ENCODE measurements around the gene CLCN7. TPM values are rescaled to one million over a fixed set of nuclear protein-coding genes. Genes with fewer than 3 reads are reported as not detected.

The CLCN7 gene
- total and polyA plus RNA-seq, 9 of the 15 experiments (the other 6 are each of a cell fraction or from before 2014, with no cell fraction given): 0.06 to 126 (median 18.7) TPM

DNA sequence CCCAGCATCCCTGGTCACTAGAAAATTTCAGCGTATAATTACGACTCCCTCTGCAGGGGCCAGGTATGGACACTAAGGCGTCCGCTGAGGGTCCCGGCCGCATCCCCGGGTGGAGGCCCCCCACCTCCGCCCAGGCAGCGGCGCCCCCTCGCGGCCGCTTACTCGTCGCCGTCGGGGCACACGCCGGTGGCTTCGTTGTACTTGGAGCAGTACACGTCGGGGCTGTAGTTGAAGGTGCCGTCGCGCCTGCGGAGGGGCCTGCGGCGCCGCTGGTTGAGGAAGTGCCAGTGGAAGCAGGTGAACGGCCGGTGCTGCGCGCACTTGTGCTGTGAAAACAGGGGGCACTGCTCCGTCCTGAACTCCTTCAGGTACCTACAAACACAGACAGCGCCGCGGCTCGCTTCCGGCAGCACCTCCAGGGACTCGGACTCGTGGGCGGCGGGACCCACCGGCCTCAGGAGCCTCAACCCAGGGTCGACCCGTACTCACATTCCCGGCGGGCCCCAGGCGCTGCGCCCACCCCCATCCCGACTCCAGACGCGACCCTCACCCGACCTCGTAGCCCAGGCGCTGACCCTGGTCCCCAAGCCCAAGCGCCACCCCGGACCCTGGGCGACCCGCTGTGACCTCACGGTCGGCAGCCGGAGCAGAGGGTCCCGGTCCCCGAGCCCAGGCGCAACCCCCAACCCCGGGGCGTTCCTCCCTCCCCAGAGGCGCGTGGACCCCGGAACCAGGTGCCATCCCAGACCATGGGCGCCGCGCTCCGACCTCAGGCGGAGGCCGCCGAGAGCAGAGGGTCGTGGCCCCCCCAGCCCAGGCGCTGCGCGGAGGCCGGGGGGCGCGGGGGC, 60.9 kb downstream of the CLCN7 start (continued):
- TF ChIP-seq, protein P1, sequence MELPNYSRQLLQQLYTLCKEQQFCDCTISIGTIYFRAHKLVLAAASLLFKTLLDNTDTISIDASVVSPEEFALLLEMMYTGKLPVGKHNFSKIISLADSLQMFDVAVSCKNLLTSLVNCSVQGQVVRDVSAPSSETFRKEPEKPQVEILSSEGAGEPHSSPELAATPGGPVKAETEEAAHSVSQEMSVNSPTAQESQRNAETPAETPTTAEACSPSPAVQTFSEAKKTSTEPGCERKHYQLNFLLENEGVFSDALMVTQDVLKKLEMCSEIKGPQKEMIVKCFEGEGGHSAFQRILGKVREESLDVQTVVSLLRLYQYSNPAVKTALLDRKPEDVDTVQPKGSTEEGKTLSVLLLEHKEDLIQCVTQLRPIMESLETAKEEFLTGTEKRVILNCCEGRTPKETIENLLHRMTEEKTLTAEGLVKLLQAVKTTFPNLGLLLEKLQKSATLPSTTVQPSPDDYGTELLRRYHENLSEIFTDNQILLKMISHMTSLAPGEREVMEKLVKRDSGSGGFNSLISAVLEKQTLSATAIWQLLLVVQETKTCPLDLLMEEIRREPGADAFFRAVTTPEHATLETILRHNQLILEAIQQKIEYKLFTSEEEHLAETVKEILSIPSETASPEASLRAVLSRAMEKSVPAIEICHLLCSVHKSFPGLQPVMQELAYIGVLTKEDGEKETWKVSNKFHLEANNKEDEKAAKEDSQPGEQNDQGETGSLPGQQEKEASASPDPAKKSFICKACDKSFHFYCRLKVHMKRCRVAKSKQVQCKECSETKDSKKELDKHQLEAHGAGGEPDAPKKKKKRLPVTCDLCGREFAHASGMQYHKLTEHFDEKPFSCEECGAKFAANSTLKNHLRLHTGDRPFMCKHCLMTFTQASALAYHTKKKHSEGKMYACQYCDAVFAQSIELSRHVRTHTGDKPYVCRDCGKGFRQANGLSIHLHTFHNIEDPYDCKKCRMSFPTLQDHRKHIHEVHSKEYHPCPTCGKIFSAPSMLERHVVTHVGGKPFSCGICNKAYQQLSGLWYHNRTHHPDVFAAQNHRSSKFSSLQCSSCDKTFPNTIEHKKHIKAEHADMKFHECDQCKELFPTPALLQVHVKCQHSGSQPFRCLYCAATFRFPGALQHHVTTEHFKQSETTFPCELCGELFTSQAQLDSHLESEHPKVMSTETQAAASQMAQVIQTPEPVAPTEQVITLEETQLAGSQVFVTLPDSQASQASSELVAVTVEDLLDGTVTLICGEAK (IDR thresholded peaks at IDR 0.05): peak; percentile 41; the same call in 1 of the 2 replicates
- TF ChIP-seq, protein P1 (CRISPR knock-in tag; IDR thresholded peaks at IDR 0.05): no peak
- TF ChIP-seq PTTG1 (tag; IDR thresholded peaks at IDR 0.05; ENCODE audit: low read depth) (no peak), DLX4 (CRISPR knock-in tag; IDR thresholded peaks at IDR 0.05) (no peak), HMBOX1 (IDR thresholded peaks at IDR 0.05) (no peak), IRF2 (CRISPR knock-in tag; IDR thresholded peaks at IDR 0.05) (no peak), BRD4 (IDR thresholded peaks at IDR 0.05) (no peak), SIN3B (IDR thresholded peaks at IDR 0.05; ENCODE audit: low read depth) (peak; percentile 41; the same call in 1 of the 2 replicates), ZNF41 (CRISPR knock-in tag; conservative IDR thresholded peaks at IDR 0.05) (no peak), CBX1 (IDR thresholded peaks at IDR 0.05; ENCODE audit: low read depth) (peak; percentile 67; the same call in 1 of the 2 replicates), SMARCA4 (IDR thresholded peaks at IDR 0.05) (no peak), ZNF785 (CRISPR knock-in tag; IDR thresholded peaks at IDR 0.05) (no peak), ZNF830 (CRISPR knock-in tag; IDR thresholded peaks at IDR 0.05) (no peak), MTA2 (IDR thresholded peaks at IDR 0.05; ENCODE audit: low read depth) (no peak), MBD2 (IDR thresholded peaks at IDR 0.05; ENCODE audit: borderline replicate concordance, low read depth) (no peak), ELF2 (CRISPR knock-in tag; IDR thresholded peaks at IDR 0.05) (no peak)
- TF ChIP-seq, protein P2, sequence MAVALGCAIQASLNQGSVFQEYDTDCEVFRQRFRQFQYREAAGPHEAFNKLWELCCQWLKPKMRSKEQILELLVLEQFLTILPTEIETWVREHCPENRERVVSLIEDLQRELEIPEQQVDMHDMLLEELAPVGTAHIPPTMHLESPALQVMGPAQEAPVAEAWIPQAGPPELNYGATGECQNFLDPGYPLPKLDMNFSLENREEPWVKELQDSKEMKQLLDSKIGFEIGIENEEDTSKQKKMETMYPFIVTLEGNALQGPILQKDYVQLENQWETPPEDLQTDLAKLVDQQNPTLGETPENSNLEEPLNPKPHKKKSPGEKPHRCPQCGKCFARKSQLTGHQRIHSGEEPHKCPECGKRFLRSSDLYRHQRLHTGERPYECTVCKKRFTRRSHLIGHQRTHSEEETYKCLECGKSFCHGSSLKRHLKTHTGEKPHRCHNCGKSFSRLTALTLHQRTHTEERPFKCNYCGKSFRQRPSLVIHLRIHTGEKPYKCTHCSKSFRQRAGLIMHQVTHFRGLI (CRISPR knock-in tag; IDR thresholded peaks at IDR 0.05): no peak

All from K562 (cell line).